H9 (cell line): ENCODE data around the gene AMMECR1L. TPM values are rescaled to one million over a fixed set of nuclear protein-coding genes. Genes with fewer than 3 reads are reported as not detected.

ENCODE experiments used
- DNase-seq: peaks from one replicate; pipeline ENCODE4 v3.0.0-alpha.2; 2017
- H2AFZ ChIP-seq: one replicate; pipeline ENCODE4 v1.6.1; 2013; ENCODE audit warnings: mild to moderate bottlenecking, low read length, control low read depth, moderate library complexity
- H2AK5ac ChIP-seq: 2 replicates; pipeline ENCODE4 v1.6.1; 2013; ENCODE audit warnings: low read length, control low read depth, mixed read lengths; ENCODE audit not compliant: insufficient read length
- H2BK120ac ChIP-seq: one replicate; pipeline ENCODE4 v1.6.1; 2013; ENCODE audit warnings: low read depth, mild to moderate bottlenecking, low read length, control low read depth, inconsistent platforms; ENCODE audit not compliant: poor library complexity, severe bottlenecking
- H2BK12ac ChIP-seq: 2 replicates; pipeline ENCODE4 v1.6.1; 2013; ENCODE audit warnings: low read length, control low read depth, mixed read lengths, low read depth; ENCODE audit not compliant: insufficient read length
- H2BK15ac ChIP-seq: 2 replicates; pipeline ENCODE4 v1.6.1; 2013; ENCODE audit warnings: low read depth, low read length, control low read depth
- H2BK20ac ChIP-seq: one replicate; pipeline ENCODE4 v1.6.1; 2013; ENCODE audit warnings: low read depth, mild to moderate bottlenecking, low read length, control low read depth, inconsistent platforms; ENCODE audit not compliant: poor library complexity, severe bottlenecking
- H2BK5ac ChIP-seq: 2 replicates; pipeline ENCODE4 v1.6.1; 2013; ENCODE audit warnings: low read length, control low read depth, mixed read lengths; ENCODE audit not compliant: insufficient read length
- H3K14ac ChIP-seq: 2 replicates; pipeline ENCODE4 v1.6.1; 2013; ENCODE audit warnings: low read length, control low read depth; ENCODE audit not compliant: insufficient read depth
- H3K18ac ChIP-seq: 2 replicates; pipeline ENCODE4 v1.6.1; 2013; ENCODE audit warnings: low read depth, mild to moderate bottlenecking, mixed read lengths, low read length, control low read depth; ENCODE audit not compliant: insufficient read length
- H3K23ac ChIP-seq: 2 replicates; pipeline ENCODE4 v1.6.1; 2013; ENCODE audit warnings: low read length, control low read depth, mixed read lengths, low read depth; ENCODE audit not compliant: insufficient read length
- H3K23me2 ChIP-seq: 2 replicates; pipeline ENCODE4 v1.6.1; 2013; ENCODE audit warnings: low read depth, mild to moderate bottlenecking, mixed read lengths, low read length, control low read depth; ENCODE audit not compliant: insufficient read length, poor library complexity, severe bottlenecking
- H3K27ac ChIP-seq: 2 replicates; pipeline ENCODE4 v1.5.1; 2013; ENCODE audit warnings: low read length, control low read depth, mixed read lengths, low read depth; ENCODE audit not compliant: insufficient read length
- H3K27me3 ChIP-seq: 2 replicates; pipeline ENCODE4 v1.6.1; 2013; ENCODE audit warnings: low read length, control low read depth, inconsistent platforms; ENCODE audit not compliant: insufficient read depth
- H3K4ac ChIP-seq: 2 replicates; pipeline ENCODE4 v1.6.1; 2013; ENCODE audit warnings: low read depth, mild to moderate bottlenecking, control low read depth, inconsistent platforms, low read length, moderate library complexity
- H3K4me1 ChIP-seq: 2 replicates; pipeline ENCODE4 v1.6.1; 2013; ENCODE audit warnings: low read length, control low read depth, inconsistent platforms; ENCODE audit not compliant: insufficient read depth
- H3K4me2 ChIP-seq: 2 replicates; pipeline ENCODE4 v1.6.1; 2013; ENCODE audit warnings: low read length, control low read depth, mixed read lengths; ENCODE audit not compliant: insufficient read length, insufficient read depth
- H3K56ac ChIP-seq: 2 replicates; pipeline ENCODE4 v1.6.1; 2013; ENCODE audit warnings: low read depth, mild to moderate bottlenecking, mixed read lengths, low read length, control low read depth; ENCODE audit not compliant: insufficient read length
- H3K79me1 ChIP-seq: 2 replicates; pipeline ENCODE4 v1.6.1; 2013; ENCODE audit warnings: low read depth, mild to moderate bottlenecking, moderate library complexity, low read length, control low read depth, inconsistent platforms; ENCODE audit not compliant: insufficient read depth, poor library complexity, severe bottlenecking
- H3K79me2 ChIP-seq: 2 replicates; pipeline ENCODE4 v1.6.1; 2013; ENCODE audit warnings: low read length, control low read depth, inconsistent platforms; ENCODE audit not compliant: insufficient read depth
- H3K9ac ChIP-seq: 2 replicates; pipeline ENCODE4 v1.6.1; 2013; ENCODE audit warnings: low read length, control low read depth, mixed read lengths; ENCODE audit not compliant: insufficient read length; ENCODE audit errors: extremely low read depth
- H3K9me3 ChIP-seq: one replicate; pipeline ENCODE4 v1.6.1; 2013; ENCODE audit warnings: low read depth, low read length, inconsistent platforms; ENCODE audit not compliant: control insufficient read depth
- H3T11ph ChIP-seq: one replicate; pipeline ENCODE4 v1.6.1; 2013; ENCODE audit warnings: mild to moderate bottlenecking, low read length, control low read depth, inconsistent platforms
- H4K20me1 ChIP-seq: one replicate; pipeline ENCODE4 v1.6.1; 2013; ENCODE audit not compliant: control insufficient read depth, insufficient read length, insufficient read depth
- H4K5ac ChIP-seq: 2 replicates; pipeline ENCODE4 v1.6.1; 2013; ENCODE audit warnings: low read depth, mild to moderate bottlenecking, mixed read lengths, low read length, control low read depth; ENCODE audit not compliant: insufficient read length
- H4K8ac ChIP-seq: replicated peaks from 2 replicates; pipeline ENCODE4 v1.6.1; 2013; ENCODE audit warnings: low read length, control low read depth, mixed read lengths, low read depth; ENCODE audit not compliant: insufficient read length
- H4K91ac ChIP-seq: 2 replicates; pipeline ENCODE4 v1.6.1; 2013; ENCODE audit warnings: low read depth, mild to moderate bottlenecking, moderate library complexity, mixed read lengths, low read length, control low read depth; ENCODE audit not compliant: insufficient read length
- H3K27ac Mint-ChIP-seq, 3 experiments: 2 replicates in 2 of 3; 3 replicates in 1 of 3; pipeline ENCODE4 v1.8.0; 2020 to 2021; ENCODE audit warnings: mixed read lengths in 3 of 3, mild to moderate bottlenecking in 1 of 3, moderate library complexity in 1 of 3
- H3K27me3 Mint-ChIP-seq: 2 replicates; pipeline ENCODE4 v1.8.0; 2021; ENCODE audit warnings: low read depth, mild to moderate bottlenecking, moderate library complexity, mixed read lengths
- H3K36me3 Mint-ChIP-seq, 3 experiments: 2 replicates in 2 of 3; 3 replicates in 1 of 3; pipeline ENCODE4 v1.8.0; 2020 to 2021; ENCODE audit warnings: low read depth in 3 of 3, mixed read lengths in 3 of 3; ENCODE audit not compliant: insufficient read depth in 1 of 3
- H3K4me1 Mint-ChIP-seq, 2 experiments: 2 replicates each; pipeline ENCODE4 v1.8.0; 2020; ENCODE audit warnings: mixed read lengths in 2 of 2
- H3K4me3 Mint-ChIP-seq, 2 experiments: 2 replicates in 1 of 2; 3 replicates in 1 of 2; pipeline ENCODE4 v1.8.0; 2020 to 2021; ENCODE audit warnings: mild to moderate bottlenecking in 2 of 2, mixed read lengths in 2 of 2, moderate library complexity in 1 of 2
- H3K9me3 Mint-ChIP-seq, 2 experiments: 2 replicates in 1 of 2; 3 replicates in 1 of 2; pipeline ENCODE4 v1.8.0; 2020; ENCODE audit warnings: mild to moderate bottlenecking in 2 of 2, mixed read lengths in 2 of 2, moderate library complexity in 1 of 2
- CTCF ChIP-seq: fragments of 200-600 bp; sonication (generic); conservative IDR thresholded peaks from 3 replicates; pipeline ENCODE4 v1.8.0; 2021; ENCODE audit warnings: antibody characterized with exemption, mild to moderate bottlenecking
- WGBS: extraction: QIAGEN DNeasy Blood & Tissue Kit; methylation state at CpG from one replicate; pipeline ENCODE4 v1.1.7; 2013; ENCODE audit warnings: missing lambda C conversion rate, low lambda C conversion rate, mixed read lengths; ENCODE audit not compliant: insufficient read length; ENCODE audit errors: extremely low coverage; 5-methylcytosine and 5-hydroxymethylcytosine counted together
- total RNA-seq: library from RNA; stranded (reverse); gene quantifications from 2 replicates; pipeline ENCODE4 v1.2.1, GENCODE V29; 2021

Gene AMMECR1L
- total RNA-seq, 1 experiment from 2014 or later = 20.0 TPM

- no CpG with 5 or more reads among the region's 21 CpGs for WGBS
- H3K4me3 Mint-ChIP-seq = no peak overlapping the region; a peak in 1 of 5 replicates
- no peak for TF ChIP-seq CTCF
- H4K8ac ChIP-seq = no peak overlapping the region
- no peak overlapping the region for H2BK15ac ChIP-seq
- no peak overlapping the region for H3K56ac ChIP-seq
- H3K27me3 ChIP-seq = no peaks in the 10 kb centered on the region
- peak; percentile 59 for DNase-seq
- H3K18ac ChIP-seq = no peak overlapping the region
- no peak overlapping the region for H2AK5ac ChIP-seq
- no peak overlapping the region for H3K14ac ChIP-seq
- H3K27me3 Mint-ChIP-seq = peaks cover 18% of the 10 kb centered on the region
- no peak overlapping the region for H2BK5ac ChIP-seq
- H4K20me1 ChIP-seq = no peaks in the 10 kb centered on the region
- no peak overlapping the region for H3K27ac ChIP-seq
- H3K4me1 ChIP-seq = no peaks in the 10 kb centered on the region
- no peak overlapping the region for H3T11ph ChIP-seq
- no peaks in the 10 kb centered on the region for H3K79me2 ChIP-seq
- H3K4ac ChIP-seq = no peak overlapping the region
- H3K4me2 ChIP-seq = no peak overlapping the region
- H3K23ac ChIP-seq = no peak overlapping the region
- H3K4me1 Mint-ChIP-seq = peaks cover 11 to 13% of the 10 kb centered on the region in 2 experiments
- peak overlapping the region; percentile 60 for H2AFZ ChIP-seq
- no peak overlapping the region for H2BK120ac ChIP-seq
- no peaks in the 10 kb centered on the region for H3K23me2 ChIP-seq
- no peak overlapping the region for H2BK20ac ChIP-seq
- no peak overlapping the region; a peak in 1 of 7 replicates for H3K27ac Mint-ChIP-seq
- no peak overlapping the region for H4K91ac ChIP-seq
- no peaks in the 10 kb centered on the region for H3K9me3 ChIP-seq
- H2BK12ac ChIP-seq = no peak overlapping the region
- no peaks in the 10 kb centered on the region for H3K36me3 Mint-ChIP-seq
- H4K5ac ChIP-seq = no peak overlapping the region
- no peaks in the 10 kb centered on the region for H3K79me1 ChIP-seq
- no peaks in the 10 kb centered on the region; a peak in 1 of 5 replicates for H3K9me3 Mint-ChIP-seq
- no peak overlapping the region for H3K9ac ChIP-seq
Observed at GRCh38 chr2:127906206-127906926, 20.6 kb upstream of the AMMECR1L start.
